NCI-H526 (cell line): Measurements from ENCODE around the gene STK39.

ENCODE experiments used
- DNase-seq, 2 experiments: peaks; one replicate each; lab custom pipeline; 2025; lab: John Stamatoyannopoulos, UW

The STK39 gene

GRCh38 chr2:168208652-168209051 is 38.7 kb downstream of the STK39 start:
- no peak for DNase-seq

DNA sequence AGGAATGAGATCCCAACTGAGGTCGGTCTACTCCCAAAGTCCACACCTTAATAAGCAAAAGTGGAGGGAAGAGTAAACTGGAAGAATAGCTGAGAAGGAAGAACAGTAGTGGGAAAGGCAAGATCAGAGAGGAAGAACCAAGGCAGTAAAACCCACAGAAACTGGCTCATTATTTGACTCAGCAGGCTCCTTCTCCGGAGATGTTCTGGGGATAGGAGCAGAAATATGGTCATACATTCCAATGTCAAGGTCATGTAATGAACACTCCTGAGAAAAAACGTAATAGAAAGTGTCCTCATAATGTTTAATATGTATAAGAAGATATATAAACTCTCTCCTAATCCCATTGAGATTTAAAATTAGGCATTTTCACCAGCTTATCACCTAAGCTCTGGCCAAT is 39.5 kb downstream of the STK39 start:
- DNase-seq: no peak

DNA sequence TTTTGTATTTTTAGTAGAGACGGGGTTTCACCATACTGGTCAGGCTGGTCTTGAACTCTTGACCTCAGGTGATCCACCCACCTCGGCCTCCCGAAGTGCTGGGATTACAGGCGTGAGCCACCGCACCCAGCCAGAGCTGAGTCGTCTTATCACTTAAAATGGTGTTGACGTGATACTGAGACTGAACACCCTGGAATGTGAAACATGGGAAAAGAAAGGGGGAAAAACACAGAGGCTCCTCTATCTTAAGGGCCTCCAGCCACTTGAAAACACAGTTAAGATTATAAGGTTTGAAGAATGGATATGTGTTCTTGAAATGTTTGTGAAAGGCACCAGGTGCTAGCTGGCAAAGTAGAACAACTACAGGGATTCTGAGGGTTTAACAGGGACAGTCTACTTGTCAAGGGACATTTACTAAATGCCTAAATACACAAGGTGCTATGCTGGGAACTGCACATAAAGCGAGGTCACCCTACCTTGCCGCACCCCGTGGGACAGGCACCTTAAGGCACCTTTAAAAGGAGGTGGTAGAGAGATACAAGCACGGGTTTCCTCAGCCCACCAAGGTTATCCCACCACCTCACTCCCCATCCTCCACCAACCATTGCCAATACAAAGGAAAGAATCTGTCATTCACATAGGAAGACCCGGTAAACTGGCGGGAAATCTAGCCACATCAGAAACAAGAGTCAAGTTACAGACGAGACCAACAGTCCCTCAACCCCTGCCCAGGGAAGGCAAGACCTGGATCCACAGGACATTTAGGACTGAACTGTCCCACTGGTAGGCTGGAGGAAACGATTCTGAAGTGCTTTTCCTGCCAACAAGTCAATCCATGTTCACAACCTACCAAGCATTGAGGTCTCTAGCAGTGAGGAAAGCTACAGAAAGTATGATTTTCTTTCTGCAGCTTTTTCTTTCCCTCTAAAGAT is 43.4 kb downstream of the STK39 start:
- DNase-seq: no peak

GRCh38 chr2:168201584-168202116 is 45.7 kb downstream of the STK39 start:
- DNase-seq: peak in 1 of 2 experiments; percentile 28

DNA sequence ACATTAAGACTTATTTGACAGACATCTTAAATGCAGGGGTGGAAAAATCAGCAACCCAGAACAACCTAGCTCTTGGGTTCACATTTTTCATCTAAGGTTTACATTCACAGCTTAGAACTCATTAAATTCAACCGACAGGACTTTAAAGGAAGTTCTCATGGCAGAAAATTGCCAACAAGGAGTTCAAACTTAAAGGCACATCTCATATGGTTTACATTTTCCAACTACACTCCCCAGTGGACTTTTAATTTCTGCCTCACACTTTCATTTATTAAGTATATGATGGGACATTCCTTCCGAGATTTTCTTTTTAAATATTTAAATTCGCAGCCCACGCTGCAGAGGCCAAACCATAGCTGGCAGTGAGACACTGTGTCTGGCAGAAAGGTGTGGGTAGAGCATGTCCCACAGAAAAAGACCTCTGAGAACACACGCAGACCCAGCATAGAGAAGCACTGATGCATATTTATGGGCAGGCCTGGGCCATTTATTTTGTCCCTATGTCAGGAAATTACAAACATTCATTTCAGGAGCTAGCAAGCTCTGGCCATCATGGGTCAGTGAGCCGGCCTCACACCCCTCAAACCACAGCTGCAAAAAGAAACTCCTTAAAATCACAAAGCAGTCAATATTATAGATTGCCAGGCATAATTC is 46.3 kb downstream of the STK39 start:
- no peak for DNase-seq

DNA sequence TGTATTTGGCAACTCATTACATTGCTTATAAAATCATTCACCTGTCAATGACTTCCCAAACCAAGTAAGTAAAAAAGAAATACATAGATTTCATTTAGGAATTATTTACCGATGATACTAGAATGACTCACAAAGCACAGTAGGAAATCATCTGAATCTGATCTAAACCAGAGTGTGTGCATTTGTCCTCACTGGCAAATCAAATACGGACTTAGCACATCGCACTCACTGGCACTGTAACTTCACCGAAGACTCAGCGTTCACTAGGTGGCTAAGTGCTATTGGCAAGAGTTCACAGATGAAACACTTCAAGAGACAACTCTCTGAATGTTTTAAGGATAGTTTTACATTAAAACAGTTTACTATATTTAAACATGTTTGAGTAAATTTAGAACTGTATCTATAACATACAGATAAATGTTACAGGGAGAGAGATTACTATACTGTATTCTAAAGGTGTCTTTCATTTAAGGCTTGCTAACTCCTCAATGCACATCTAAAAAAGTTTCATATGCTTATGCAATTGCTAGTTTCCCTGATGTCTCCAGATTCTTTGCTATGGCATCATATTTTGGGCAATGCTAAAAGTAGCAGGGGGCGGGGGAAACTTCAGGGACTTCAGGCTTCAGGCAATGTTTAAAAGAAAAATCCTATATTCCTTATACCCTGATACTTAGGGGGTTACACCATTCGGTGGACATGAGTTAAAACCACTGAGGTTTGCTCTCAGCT is 48.8 kb downstream of the STK39 start:
- no peak for DNase-seq

DNA sequence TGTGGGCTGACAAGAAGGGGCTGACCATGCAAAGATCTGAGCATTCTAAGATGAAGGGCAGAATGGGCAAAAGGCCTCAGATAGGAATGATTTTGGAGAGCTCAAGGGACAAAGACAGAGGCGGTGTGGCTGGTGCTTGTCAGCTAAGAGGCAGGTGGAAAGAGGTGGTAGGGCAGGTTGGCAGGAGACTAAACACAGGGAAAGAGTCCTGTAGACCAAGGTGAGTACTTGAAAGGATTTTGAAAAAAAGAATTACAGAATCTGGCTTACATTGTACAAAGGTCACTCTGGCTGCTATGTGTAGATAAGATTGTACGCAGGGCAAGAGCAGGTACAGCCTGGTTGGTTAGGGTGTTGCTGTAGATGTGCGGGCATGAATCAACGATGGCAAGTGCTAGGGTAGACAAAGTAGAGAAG is 50.6 kb downstream of the STK39 start:
- DNase-seq: no peak

- no peak for DNase-seq
Observed at GRCh38 chr2:168194784-168195522, 52.4 kb downstream of the STK39 start.

- peak in 1 of 2 experiments; percentile 25 for DNase-seq
Observed at GRCh38 chr2:168192839-168193616, 54.4 kb downstream of the STK39 start.

- no peak for DNase-seq
Observed at GRCh38 chr2:168191955-168192785, 55.2 kb downstream of the STK39 start.

GRCh38 chr2:168190590-168191336 is 56.6 kb downstream of the STK39 start:
- peak; percentile 91 to 92 for DNase-seq

- DNase-seq: no peak
Observed at GRCh38 chr2:168189835-168190569, 57.4 kb downstream of the STK39 start.

DNA sequence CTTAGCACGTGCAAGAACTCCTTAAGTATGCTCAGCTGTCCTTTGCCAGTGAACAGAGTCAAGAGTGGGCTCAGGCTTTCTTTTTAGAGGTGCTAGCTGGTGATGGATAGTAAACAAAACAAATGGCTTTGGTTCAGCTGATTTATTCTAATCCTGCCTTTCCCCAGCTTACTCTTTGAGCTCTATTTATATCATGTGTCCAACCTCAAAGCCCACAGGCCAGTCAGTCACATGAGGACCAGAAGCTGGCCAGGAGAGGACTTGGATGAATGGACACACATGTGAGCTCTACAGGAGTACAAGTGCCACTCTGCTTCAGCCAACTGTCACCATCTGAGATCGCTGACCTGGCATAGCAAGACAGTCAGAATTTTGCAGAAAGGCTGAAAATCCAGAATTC is 59.4 kb downstream of the STK39 start:
- no peak for DNase-seq

GRCh38 chr2:168186452-168186851 is 60.9 kb downstream of the STK39 start:
- peak in 1 of 2 experiments; percentile 36 for DNase-seq

DNA sequence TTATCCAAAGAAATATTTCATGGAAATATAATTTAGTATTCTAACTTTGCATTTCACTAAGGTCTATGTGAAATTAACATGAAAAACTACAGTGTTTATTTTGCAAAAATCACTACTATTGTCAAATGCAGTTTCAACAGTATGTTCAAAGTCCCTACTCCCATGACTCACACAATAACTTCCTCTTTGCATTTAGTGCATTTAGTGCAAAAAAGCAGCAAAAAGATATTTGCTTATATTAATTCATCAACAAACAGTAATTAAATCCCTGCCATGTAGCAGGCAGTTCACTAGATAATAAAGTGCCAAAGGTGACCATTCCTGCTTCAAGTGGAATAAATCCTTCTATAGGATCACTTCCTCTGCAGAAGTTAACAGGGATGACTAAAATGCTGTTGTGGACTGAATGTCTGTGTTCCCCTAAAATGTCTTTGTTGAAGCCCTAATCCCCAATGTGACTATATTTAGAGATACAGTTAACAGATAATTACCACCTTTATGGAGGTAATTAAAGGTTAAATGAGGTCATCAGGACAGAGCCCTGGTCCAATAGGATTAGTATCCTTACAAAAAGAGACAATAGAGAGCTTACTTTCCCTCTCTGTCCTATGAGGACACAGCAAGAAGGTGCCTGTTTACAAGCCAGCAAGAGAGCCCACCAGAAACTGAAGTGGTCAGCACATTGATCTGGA is 61.7 kb downstream of the STK39 start:
- DNase-seq: no peak

DNA sequence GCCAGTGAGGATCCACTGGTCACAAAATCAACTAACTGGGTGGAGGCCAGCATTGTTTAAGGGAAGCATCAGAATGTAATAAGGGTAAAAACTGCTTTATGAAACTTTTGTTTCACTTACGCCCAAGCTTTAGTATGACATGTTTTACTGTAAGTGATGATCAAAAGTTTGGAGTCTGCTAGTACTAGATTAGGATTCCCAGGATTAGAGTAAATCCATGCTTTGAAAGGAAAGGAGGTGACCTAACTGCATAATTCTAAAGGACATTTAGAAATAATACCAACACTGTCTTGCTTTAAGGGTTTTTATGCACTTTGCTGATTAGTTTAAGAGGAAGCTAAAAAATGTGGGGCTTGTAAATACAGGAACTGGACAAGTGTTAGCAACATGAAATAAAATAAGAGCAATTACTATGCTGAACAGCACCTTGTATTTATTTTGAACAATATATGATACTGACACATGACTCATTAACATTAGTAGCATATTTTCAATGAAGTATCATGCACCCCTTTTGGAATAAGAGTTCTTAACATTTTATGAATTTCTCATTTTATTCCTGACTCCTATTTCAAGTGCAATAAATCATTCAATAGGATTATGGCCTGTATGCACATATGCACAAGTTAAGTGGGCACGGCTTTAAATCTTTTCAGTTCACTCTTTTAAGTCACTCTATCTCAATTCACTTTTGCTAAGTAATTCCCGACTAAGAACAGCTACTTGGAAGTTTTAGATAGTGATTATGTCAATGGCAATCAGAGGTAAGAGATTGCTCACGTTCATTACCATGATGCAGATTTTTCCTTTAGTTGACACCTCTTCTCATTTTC is 62.5 kb downstream of the STK39 start:
- no peak for DNase-seq
